Putamen (tissue), 1 donor: ENCODE data around the gene CCNB1.
"Not testable (repeated sequence)": the region's sequence is repeated elsewhere in the genome, so short reads cannot be mapped to it uniquely, and the experiment has no call there.

Source experiments
- DNase-seq: peaks from one replicate; pipeline ENCODE4 v3.0.0-alpha.2; 2016; ENCODE audit warnings: low spot score

The CCNB1 gene

DNA sequence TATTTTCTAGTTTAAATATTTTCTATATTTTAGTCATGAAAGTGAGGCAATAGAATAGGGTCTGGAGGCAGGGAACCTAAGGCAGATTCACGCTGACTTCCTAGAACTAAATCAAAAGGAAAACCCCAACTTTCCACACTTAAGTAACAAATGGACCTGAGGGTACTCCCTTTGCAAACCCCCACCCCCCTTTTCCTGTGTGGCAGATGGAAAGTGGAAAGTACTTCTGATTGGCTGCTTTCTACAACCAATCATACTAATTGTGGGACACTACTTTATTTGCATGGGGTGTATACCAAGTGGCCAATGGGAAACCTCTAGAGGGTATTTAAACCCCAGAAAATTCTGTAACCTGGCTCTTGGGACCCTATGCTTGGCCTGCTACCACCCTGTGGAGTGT is 17.7 kb downstream of the CCNB1 start:
- DNase-seq: no peak

DNA sequence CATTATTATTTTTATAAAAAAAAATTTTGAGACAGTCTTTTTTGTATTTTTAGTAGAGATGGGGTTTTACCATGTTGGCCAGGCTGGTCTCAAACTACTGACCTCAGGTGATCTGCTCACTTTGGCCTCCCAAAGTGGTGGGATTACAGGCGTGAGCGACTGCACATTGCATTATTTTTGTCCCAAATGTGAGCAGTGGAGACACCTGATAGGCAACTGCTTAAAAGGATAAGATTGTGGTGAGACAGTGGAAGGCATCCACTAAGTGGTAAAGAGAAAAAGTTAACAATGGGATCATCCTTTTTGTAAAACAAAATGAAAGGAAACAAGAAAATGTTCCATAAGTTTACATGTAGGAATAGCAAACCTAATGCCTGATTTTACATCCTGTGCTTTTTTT is 20.4 kb downstream of the CCNB1 start:
- no peak for DNase-seq

DNA sequence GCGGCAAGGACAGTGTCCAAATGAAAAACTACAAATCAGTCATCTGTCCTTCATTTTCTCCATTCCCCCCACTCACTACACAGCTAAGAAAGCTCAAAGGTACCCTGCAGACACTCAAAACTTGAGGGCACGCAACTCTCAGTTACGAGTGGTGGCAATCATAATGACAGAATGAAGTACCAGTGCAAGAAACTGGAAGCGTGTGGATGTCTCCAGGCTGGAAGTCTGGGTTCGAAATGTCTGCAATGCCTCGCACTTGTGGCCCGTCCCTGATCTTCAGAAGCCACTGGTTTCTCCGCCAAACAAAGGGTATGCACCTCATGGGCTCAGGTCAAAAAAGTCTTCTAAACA is 21.8 kb downstream of the CCNB1 start:
- DNase-seq: peak; percentile 1

DNA sequence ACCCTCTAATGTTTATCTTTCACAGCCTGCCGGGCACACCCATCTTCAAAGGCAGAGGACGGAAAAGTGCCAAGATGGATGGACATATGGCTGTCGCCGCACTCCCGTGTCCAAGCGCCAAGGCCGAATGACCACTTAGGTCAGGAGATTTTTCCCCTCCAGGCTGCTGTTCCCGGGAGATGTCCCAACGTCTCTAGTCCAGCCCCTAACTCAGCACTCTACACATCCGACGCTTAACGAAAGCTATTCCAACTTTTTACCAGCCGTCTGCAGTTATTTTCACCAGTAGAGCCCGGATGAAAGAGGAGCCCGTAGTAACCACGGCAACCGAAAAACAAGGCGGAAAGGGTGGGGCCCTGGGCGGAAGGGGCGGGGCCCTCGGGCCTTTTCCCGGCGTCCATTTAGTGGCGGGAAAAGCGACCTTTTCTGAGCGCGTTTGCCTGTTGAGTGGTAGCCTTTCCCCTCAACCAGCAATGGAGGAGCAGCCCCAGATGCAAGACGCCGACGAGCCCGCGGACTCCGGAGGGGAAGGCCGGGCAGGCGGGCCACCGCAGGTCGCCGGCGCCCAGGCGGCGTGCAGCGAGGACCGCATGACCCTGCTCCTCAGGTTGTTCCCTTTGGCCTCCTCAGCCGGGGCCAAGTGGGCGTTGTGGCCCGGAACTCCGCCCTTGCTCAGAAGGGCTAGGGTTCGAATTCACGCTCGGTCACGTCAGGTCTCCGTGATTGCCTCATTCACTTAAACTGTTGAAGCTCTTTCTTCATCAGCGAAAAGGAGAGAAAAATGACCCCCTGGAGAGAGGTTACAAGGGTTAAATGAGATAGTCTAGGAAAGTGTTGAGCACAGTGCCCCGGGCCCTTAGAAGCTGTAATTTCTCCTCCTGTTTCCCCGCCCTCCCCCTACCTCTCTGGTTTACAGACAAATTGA is 22.5 kb downstream of the CCNB1 start, which contains the start of gene CENPH:
Gene CENPH (plus strand): TSS at position 422 of the 925 bp plus-strand sequence. CDS start 52 bp downstream, at position 474.
- DNase-seq: peak; percentile 87

DNA sequence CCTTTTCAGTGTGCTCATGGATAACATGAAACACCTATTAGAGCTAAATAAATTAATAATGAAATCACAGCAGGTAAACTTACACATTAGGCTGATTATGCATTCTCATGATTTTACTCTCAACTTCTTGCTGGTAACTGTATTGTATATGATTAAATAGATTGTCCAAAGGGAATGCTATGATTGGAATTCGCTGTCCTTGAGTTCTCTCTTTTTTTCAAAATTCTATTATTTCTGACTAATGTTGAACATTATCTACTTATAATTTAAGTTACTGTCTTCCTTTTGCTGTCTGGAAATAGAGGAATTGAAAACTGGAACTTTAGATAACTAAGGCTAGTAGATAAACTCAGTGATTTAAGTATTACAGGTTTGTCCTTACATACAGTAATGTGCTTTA is 35.5 kb downstream of the CCNB1 start:
- DNase-seq: no peak

DNA sequence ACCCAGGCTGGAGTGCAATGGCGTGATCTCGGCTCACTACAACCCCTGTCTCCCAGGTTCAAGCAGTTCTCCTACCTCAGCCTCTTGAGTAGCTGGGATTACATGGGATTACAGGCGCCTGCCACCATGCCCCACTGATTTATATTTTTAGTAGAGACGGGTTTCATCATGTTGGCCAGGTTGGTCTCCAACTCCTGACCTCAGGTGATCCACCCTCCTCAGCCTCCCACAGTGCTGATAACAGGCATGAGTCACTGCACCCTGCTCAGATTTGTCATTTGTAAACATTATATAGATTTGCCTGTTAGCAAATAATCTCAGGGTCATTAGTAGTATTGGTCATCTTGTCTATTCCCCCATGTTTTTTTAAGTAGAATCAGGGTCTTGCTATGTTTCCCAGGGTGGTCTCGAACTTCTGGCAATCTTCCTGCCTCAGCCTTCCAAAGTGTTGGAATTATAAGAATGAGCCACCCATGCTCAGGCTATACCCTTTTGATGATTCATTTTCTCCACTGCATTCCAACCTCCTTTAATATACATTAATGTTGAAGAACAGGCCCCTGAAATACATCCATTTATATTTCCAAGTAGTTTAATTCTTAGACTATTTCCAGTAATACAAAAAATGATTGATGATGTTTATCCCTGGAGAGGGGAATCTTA is 39.7 kb downstream of the CCNB1 start:
- DNase-seq: no peak

DNA sequence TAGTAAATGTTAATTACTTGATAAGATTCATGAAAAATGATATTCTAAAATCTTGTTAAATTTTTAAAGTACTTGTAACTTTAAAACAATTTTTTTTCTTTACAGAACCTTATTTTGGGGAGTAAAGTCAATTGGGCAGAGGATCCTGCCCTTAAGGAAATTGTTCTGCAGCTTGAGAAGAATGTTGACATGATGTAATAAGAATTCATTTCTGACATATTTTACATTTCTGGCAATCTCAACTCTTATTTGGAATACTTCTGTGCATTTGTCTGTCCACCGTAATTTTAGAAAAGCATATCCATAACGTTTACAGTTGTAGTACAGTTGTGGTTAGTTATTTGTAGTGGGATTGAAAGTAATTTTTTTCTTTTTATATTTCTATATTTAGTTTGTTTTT is 42.7 kb downstream of the CCNB1 start:
- no peak for DNase-seq

DNA sequence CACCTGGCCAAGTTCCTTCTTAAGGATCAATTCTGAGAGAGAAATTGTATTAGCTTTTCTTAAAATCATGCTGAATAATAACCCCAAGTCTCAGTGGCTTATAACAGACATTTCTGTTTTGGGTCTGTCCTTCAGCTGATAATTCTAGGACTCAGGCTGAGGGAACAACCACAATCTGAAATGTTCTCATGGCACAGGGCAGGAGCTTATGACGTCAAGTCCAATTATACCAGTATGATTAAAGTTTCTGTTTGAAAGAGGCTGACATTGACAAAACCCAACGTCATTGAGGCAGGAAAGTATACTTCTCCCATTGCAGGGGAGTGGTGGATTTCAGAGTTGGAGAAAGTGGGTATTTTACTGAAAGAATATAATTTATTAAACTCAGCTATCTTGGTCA is 44.2 kb downstream of the CCNB1 start:
- no peak for DNase-seq

DNA sequence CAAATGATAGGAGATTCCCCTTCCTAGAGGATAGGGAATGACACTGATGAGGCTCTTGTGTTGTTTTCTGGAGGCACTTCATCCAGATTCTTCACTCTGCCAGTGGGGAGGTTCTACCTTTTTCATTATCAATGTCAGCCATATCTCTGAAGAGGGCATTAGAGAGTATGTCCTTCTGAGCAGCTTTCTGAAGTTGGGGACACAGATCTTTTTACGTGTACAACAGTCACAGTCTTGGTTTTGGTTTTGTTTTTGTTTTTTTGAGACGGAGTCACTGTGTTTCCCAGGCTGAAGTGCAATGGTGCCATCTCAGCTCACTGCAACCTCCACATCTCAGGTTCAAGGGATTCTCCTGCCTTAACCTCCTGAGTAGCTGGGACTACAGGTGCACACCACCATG is 45.1 kb downstream of the CCNB1 start:
- DNase-seq: no peak

DNA sequence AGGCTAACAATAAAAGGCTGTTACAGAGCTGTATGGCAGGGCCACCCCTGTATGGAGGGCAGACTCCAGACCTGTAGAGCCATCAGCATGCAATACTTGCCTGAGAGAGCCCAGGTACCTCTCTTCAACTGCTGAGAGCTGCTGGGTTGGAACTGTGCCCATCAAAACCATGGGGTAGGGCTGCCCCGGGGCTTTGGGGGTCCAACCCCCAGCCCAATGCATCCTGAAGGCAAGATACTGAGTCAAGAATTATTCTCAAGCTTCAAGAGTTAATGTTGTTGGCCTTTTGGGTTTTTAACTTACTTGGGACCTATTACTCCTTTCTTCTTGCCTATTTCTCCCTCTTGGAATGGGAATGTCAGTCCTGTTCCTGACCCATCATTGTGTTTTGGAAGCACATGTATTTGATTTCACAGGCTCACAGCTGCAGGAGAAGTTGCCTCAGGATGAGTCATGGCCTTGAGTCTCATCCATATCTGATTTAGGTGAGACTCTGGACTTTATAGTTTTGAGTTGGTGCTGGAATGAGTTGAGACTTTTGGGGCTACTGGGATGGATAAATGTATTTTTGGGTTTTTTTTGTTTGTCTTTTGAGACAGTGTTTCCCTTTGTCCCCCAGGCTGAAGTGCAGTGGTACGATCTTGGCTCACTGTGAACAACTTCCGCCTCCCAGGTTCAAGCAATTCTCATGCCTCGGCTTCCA is 46.7 kb downstream of the CCNB1 start:
- DNase-seq: no peak

DNA sequence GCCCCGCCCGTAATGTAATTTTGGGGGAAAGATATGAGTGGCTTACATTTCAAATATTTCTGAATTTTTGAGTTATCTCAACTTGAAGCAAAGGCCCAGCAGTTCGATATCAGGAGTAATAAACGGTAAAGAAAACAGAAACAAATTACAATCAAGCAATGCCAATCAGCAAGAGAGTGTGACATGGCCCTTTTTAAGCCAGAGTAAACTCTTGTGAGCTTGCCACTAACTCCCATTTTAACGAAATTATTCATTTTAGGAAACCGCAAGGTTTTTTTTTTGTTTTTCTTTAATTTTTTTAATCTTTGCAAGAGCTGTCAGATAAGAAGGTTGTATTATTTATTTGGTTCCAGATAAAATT is 50.2 kb downstream of the CCNB1 start:
- no peak for DNase-seq

DNA sequence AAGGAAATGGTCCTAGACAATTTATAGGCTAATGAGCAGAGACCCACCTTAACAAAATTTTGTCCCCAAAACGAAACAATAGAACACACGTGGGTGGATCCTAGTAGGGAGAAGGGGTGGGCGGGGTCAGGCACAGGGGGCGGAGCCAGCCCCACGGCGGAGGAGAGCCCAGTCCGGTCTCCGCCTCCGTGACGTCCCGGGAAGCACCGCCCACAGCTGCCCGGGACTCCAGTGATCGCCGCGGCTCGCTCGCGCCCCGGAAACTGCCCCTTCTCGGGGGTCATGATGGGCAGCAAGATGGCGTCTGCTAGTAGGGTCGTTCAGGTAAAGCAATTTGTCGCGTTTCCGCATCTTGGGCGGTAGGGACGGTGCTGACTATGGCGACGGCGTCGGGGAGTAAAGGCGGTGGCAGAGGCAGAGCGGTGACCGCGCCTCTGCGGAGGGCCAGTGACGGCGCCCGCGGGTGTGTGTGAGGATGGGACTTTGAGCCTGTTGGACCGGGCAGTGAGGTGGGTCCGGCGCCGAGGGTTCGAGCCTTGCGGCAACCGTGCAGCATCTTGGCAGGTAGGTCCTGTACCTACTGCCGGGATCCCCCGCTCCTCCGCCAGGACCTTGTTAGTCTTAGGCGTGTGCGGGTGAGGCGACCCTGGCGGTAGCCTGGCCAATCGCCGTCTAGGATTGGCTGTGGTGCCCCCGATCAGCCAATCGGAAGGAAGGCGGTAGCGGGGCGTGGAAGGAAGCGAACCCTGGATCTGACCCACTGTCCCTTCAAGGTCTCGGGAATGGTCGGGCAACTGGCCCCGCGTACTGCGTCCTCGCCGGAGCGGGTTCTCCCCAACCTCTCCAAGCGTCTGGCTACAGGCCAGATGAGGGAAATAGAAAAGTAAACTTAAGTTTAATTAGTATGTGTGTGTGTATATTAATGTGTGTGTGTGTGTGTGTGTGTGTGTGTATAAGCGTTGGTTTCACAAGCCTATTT is 50.9 kb downstream of the CCNB1 start:
- DNase-seq: peak; percentile 94

DNA sequence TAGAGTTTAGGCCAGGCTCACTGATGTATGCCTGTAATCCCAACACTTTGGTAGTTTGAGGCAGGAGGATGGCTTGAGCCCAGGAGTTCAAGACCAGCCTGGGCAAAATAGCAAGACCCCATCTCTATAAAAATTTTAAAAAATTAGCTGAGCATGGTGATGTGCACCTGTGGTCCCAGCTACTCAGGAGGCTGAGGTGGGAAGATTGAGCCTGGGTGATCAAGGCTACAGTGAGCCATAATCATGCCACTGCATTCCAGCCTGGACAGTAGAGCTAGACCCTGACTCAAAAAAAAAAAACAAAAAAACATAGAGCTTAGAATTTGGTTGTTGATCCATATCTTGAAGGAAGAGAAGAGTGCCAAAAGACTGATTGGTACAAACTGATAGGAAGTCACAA is 53.0 kb downstream of the CCNB1 start:
- no peak for DNase-seq

DNA sequence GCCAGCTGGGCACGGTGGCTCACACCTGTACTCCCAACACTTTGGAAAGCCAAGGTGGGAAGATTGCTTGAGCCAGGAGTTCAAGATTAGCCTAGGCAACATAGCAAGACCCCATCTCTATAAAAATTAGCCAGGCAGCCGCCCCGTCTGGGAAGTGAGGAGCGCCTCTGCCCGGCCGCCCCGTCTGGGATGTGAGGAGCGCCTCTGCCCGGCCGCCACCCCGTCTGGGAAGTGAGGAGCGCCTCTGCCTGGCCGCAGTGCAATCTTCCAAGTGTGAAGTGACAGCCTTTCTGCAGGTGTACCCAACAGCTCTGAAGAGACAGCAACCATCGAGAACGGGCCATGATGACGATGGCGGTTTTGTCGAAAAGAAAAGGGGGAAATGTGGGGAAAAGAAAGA is 53.4 kb downstream of the CCNB1 start:
- not testable (repeated sequence) for DNase-seq

DNA sequence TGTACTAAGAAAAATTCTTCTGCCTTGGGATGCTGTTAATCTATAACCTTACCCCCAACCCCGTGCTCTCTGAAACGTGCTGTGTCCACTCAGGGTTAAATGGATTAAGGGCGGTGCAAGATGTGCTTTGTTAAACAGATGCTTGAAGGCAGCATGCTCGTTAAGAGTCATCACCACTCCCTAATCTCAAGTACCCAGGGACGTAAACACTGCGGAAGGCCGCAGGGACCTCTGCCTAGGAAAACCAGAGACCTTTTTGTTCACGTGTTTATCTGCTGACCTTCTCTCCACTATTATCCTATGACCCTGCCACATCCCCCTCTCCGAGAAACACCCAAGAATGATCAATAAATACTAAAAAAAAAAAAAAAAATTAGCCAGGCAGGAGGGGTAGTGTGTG is 53.9 kb downstream of the CCNB1 start:
- not testable (repeated sequence) for DNase-seq

DNA sequence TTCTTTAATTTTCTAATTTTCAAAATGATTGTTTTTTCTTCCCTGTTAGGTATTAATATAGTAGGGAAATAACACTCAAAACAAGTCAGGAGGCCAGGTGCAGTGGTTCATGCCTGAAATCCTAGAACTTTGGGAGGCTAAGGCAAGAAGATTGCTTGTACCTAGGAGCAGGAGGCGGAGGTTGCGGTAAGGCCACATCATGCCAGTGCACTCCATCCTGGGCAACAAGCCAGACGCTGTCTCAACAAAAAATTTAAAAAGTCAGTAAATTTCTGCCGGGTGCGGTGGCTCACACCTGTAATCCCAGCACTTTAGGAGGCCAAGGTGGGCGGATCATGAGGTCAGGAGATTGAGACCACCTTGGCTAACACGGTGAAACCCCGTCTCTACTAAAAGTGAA is 57.6 kb downstream of the CCNB1 start:
- no peak for DNase-seq

DNA sequence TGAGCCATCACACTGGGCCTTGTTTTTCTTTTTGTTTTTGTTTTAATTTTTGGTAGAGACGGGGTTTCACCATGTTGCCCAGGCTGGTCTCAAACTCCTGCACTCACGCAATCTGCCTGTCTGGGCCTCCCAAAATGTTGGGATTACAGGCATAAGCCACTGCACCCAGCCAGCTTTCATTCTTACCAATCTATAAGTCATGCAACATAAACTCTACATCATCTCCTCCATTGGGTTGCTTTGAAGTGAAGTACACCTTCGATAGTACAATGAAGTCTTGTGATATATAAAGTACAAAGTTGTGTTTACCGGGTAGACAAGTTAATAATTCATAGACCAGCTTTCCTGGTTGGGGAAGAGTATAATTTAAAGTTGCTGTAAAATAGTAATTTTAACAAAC is 58.9 kb downstream of the CCNB1 start:
- DNase-seq: no peak
